B cell (primary cell): Measurements from ENCODE around the gene ZFP90. TPM values are rescaled to one million over a fixed set of nuclear protein-coding genes. Genes with fewer than 3 reads are reported as not detected.

Source experiments
- ATAC-seq: fragments of 200-7000 bp; cut with Tn5 transposase; one replicate; pipeline ENCODE4 v1.10.0; 2021; ENCODE audit warnings: low read depth, mild to moderate bottlenecking, moderate number of reproducible peaks, moderate library complexity
- CTCF ChIA-PET: fragments of 350-600 bp; sonication (Branson Sonifier 250); formaldehyde crosslinking; loops from one replicate; lab custom pipeline; 2021; ENCODE audit warnings: antibody characterized with exemption, inconsistent platforms; lab: Charles Lee
- POLR2A ChIA-PET: fragments of 350-600 bp; sonication (Branson Sonifier 250); formaldehyde crosslinking; loops from one replicate; lab custom pipeline; 2021; ENCODE audit warnings: antibody characterized with exemption; lab: Charles Lee
- DNase-seq: peaks from one replicate; pipeline ENCODE4 v3.0.0; 2013
- H2AFZ ChIP-seq: 2 replicates; pipeline ENCODE4 v1.6.1; 2012; ENCODE audit warnings: mild to moderate bottlenecking, low read depth, low read length; ENCODE audit not compliant: insufficient read depth, poor library complexity, severe bottlenecking
- H3K27ac ChIP-seq, 2 donors: 1 replicate in 1 of 2; 2 replicates in 1 of 2; pipeline ENCODE4 v1.5.1; 2012 to 2013; ENCODE audit warnings: low read length in 2 of 2, mild to moderate bottlenecking in 2 of 2, moderate library complexity in 1 of 2
- H3K27me3 ChIP-seq, 4 experiments: fragments of 200-600 bp in 1 of 4; sonication (generic) in 1 of 4; replicated peaks in 1 of 4; 1 replicate in 2 of 4; 2 replicates in 2 of 4; pipeline versions ENCODE4 v1.6.1 to v1.7.0; 2013 to 2016; ENCODE audit warnings: low read length in 3 of 4, mild to moderate bottlenecking in 2 of 4, mixed read lengths in 1 of 4, moderate library complexity in 1 of 4; ENCODE audit not compliant: insufficient read depth in 4 of 4, control insufficient read depth in 3 of 4; ENCODE audit errors: control extremely low read depth in 1 of 4
- H3K36me3 ChIP-seq, 2 experiments: replicated peaks in 1 of 2; 1 replicate in 1 of 2; 2 replicates in 1 of 2; pipeline versions ENCODE4 v1.6.1 to v1.7.1; 2013; ENCODE audit warnings: low read length in 1 of 2; ENCODE audit not compliant: insufficient read depth in 2 of 2, control insufficient read depth in 1 of 2; ENCODE audit errors: control extremely low read depth in 1 of 2, extremely low read depth in 1 of 2
- H3K4me1 ChIP-seq, 2 donors: fragments of 200-600 bp in 1 of 2; sonication (generic) in 1 of 2; 1 replicate in 1 of 2; 2 replicates in 1 of 2; pipeline versions ENCODE4 v1.5.1 to v1.6.1; 2013 to 2017; ENCODE audit warnings: low read length in 2 of 2; ENCODE audit not compliant: control insufficient read depth in 2 of 2, insufficient read depth in 2 of 2
- H3K4me2 ChIP-seq: replicated peaks from 2 replicates; pipeline ENCODE3; 2012; ENCODE audit warnings: mild to moderate bottlenecking, low read depth, low read length; ENCODE audit not compliant: poor library complexity, severe bottlenecking
- H3K4me3 ChIP-seq, 5 experiments: fragments of 200-600 bp in 1 of 5; sonication (generic) in 1 of 5; 1 replicate in 3 of 5; 2 replicates in 2 of 5; pipeline versions ENCODE4 v1.5.1 to v1.7.0; 2011 to 2016; ENCODE audit warnings: low read length in 4 of 5, mild to moderate bottlenecking in 4 of 5, low read depth in 2 of 5, control low read depth in 1 of 5, moderate library complexity in 1 of 5; ENCODE audit not compliant: insufficient read depth in 1 of 5; ENCODE audit errors: control extremely low read depth in 1 of 5, extremely low read depth in 1 of 5
- H3K79me2 ChIP-seq: fragments of 200-600 bp; sonication (generic); one replicate; pipeline ENCODE4 v1.6.0; 2016; ENCODE audit warnings: low read length; ENCODE audit not compliant: control insufficient read depth, insufficient read depth
- H3K9ac ChIP-seq: fragments of 200-600 bp; sonication (generic); 2 replicates; pipeline ENCODE4 v1.6.1; 2017; ENCODE audit warnings: mild to moderate bottlenecking, low read length, moderate library complexity
- H3K9me3 ChIP-seq, 3 donors: one replicate each; pipeline versions ENCODE4 v1.6.1 to v1.7.1; 2013; ENCODE audit warnings: low read length in 2 of 3; ENCODE audit not compliant: control insufficient read depth in 2 of 3, insufficient read depth in 1 of 3; ENCODE audit errors: control extremely low read depth in 1 of 3
- H4K20me1 ChIP-seq: 2 replicates; pipeline ENCODE4 v1.6.0; 2012; ENCODE audit warnings: mild to moderate bottlenecking, low read length; ENCODE audit not compliant: insufficient read depth, control insufficient read depth, poor library complexity, severe bottlenecking
- H3K27ac Mint-ChIP-seq: one replicate; pipeline ENCODE4 v1.8.0; 2021; ENCODE audit warnings: mixed read lengths
- H3K27me3 Mint-ChIP-seq: one replicate; pipeline ENCODE4 v1.8.0; 2021; ENCODE audit warnings: mixed read lengths
- H3K4me1 Mint-ChIP-seq: one replicate; pipeline ENCODE4 v1.8.0; 2021; ENCODE audit warnings: mixed read lengths
- H3K4me3 Mint-ChIP-seq: one replicate; pipeline ENCODE4 v1.8.0; 2021; ENCODE audit warnings: mixed read lengths
- H3K9me3 Mint-ChIP-seq: one replicate; pipeline ENCODE4 v1.8.0; 2022; ENCODE audit warnings: mixed read lengths; ENCODE audit not compliant: insufficient read depth
- CTCF ChIP-seq: fragments of 200-600 bp; IDR thresholded peaks from one replicate; pipeline ENCODE4 v1.8.0; 2022; ENCODE audit warnings: antibody characterized with exemption, mild to moderate bottlenecking
- EZH2 ChIP-seq: IDR thresholded peaks from 2 replicates; pipeline ENCODE4 v1.6.1; 2012; ENCODE audit warnings: borderline replicate concordance, low read depth, mild to moderate bottlenecking, moderate library complexity, low read length; ENCODE audit not compliant: insufficient read depth, poor library complexity, severe bottlenecking
- WGBS: methylation state at CpG from one replicate; pipeline ENCODE4 v1.1.5; 2013; ENCODE audit warnings: missing lambda C conversion rate; ENCODE audit not compliant: insufficient coverage; 5-methylcytosine and 5-hydroxymethylcytosine counted together
- intact Hi-C: fragments of 100-400 bp; cut with micrococcal nuclease; formaldehyde crosslinking; loops from one replicate; pipeline ENCODE4 v1.10.0; 2022
- polyA plus RNA-seq: library from polyadenylated mRNA; depleted of rRNA; stranded (reverse); fragments of >200 nt; gene quantifications from 2 replicates; pipeline ENCODE4 v1.2.3, GENCODE V29; 2012
- total RNA-seq, 2 donors: library from RNA; stranded (reverse); fragments of 120-200 nt in 1 of 2; gene quantifications; 1 replicate in 1 of 2; 2 replicates in 1 of 2; pipeline versions ENCODE4 v1.2.3 to v1.2.4, GENCODE V29; 2013 to 2022

Gene ZFP90
- total and polyA plus RNA-seq, 2 donors (not counting 1 experiment from before 2014, with no cell fraction given): 16.5 to 30.7 TPM

- H3K9me3 ChIP-seq: no peaks in the 10 kb centered on the region
- no peak overlapping the region for H3K9ac ChIP-seq
- ATAC-seq (no peak), DNase-seq (no peak)
- no peak overlapping the region for H3K4me2 ChIP-seq
- no peaks in the 10 kb centered on the region for H3K9me3 Mint-ChIP-seq
- H2AFZ ChIP-seq: no peak overlapping the region
- intact Hi-C loops: no loop called here
- H3K4me3 ChIP-seq: no peak overlapping the region
- no peaks in the 10 kb centered on the region for H3K36me3 ChIP-seq
- ChIA-PET CTCF (interaction anchor here (0.7 to 2.5 kb wide), 2 partner anchors 9 to 223 kb away, joined by 3 to 9 read pairs; no protein-coding TSS in a partner anchor), POLR2A (interaction anchor here (0.7 kb wide), 1 partner anchor 1134 kb away, joined by 3 read pairs; no protein-coding TSS in a partner anchor)
- no peaks in the 10 kb centered on the region for H3K79me2 ChIP-seq
- peaks cover 9% of the 10 kb centered on the region for H3K27me3 Mint-ChIP-seq
- no peak overlapping the region for H3K4me3 Mint-ChIP-seq
- H3K27ac Mint-ChIP-seq: no peak overlapping the region
- no peaks in the 10 kb centered on the region for H3K4me1 ChIP-seq
- no CpG with 5 or more reads among the region's 1 CpG for WGBS
- H3K4me1 Mint-ChIP-seq: no peaks in the 10 kb centered on the region
- H3K27ac ChIP-seq: no peak overlapping the region
- H3K27me3 ChIP-seq: no peaks in the 10 kb centered on the region
- TF ChIP-seq CTCF (no peak), EZH2 (no peak)
- H4K20me1 ChIP-seq: no peaks in the 10 kb centered on the region
Measured at GRCh38 chr16:68599586-68599985, 60.5 kb downstream of the ZFP90 start.

GRCh38 chr16:68605746-68606145 is 66.7 kb downstream of the ZFP90 start:
- no peak overlapping the region for H2AFZ ChIP-seq
- H3K4me2 ChIP-seq: no peak overlapping the region
- no peaks in the 10 kb centered on the region for H3K4me1 ChIP-seq
- H3K9me3 ChIP-seq: no peaks in the 10 kb centered on the region
- Mint-ChIP-seq H3K9me3 (no peaks in the 10 kb centered on the region), H3K4me3 (no peak overlapping the region), H3K4me1 (no peaks in the 10 kb centered on the region), H3K27me3 (no peaks in the 10 kb centered on the region), H3K27ac (no peak overlapping the region)
- DNase-seq (no peak), ATAC-seq (no peak)
- no peak overlapping the region for H3K27ac ChIP-seq
- no peaks in the 10 kb centered on the region for H3K79me2 ChIP-seq
- no peak overlapping the region for H3K9ac ChIP-seq
- no peak overlapping the region for H3K4me3 ChIP-seq
- no peak for TF ChIP-seq CTCF
- no peak for TF ChIP-seq EZH2
- no peaks in the 10 kb centered on the region for H4K20me1 ChIP-seq
- POLR2A ChIA-PET: interaction anchor here (0.9 kb wide), 1 partner anchor 217 kb away, joined by 6 read pairs; no protein-coding TSS in a partner anchor
- 82% methylated on average over 3 of the region's 5 CpGs for WGBS
- intact Hi-C loops: no loop called here
- CTCF ChIA-PET: no interaction called here
- no peaks in the 10 kb centered on the region for H3K27me3 ChIP-seq
- H3K36me3 ChIP-seq: no peaks in the 10 kb centered on the region
